ENCODE results near the gene FTO.

DNA sequence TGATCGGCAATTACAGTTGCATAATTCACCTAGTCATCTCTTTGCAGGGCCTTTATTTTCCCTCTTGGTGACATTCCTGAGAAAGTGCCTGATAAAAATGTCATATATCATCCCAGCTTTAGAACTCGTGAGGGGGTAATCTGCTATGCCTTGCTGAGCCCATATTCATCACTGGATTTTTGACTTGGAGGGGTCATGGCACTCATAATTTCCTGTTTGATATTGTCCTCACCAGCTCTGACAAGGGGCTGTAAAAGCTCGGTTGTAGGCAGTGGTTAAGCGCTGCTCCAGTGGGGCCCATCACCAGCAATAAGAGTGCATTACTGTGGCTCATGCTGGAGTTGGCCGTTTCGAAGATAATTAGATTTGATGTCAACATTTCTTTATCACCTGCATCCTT lies 355.4 kb downstream of the FTO start:
- TF ChIP-seq, protein P1, sequence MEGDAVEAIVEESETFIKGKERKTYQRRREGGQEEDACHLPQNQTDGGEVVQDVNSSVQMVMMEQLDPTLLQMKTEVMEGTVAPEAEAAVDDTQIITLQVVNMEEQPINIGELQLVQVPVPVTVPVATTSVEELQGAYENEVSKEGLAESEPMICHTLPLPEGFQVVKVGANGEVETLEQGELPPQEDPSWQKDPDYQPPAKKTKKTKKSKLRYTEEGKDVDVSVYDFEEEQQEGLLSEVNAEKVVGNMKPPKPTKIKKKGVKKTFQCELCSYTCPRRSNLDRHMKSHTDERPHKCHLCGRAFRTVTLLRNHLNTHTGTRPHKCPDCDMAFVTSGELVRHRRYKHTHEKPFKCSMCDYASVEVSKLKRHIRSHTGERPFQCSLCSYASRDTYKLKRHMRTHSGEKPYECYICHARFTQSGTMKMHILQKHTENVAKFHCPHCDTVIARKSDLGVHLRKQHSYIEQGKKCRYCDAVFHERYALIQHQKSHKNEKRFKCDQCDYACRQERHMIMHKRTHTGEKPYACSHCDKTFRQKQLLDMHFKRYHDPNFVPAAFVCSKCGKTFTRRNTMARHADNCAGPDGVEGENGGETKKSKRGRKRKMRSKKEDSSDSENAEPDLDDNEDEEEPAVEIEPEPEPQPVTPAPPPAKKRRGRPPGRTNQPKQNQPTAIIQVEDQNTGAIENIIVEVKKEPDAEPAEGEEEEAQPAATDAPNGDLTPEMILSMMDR (IDR thresholded peaks at IDR 0.05), result no peak
- TF ChIP-seq EZH2phosphoT487 (IDR thresholded peaks at IDR 0.05) (no peak), EZH2 (IDR thresholded peaks at IDR 0.05) (no peak)
